Measurements from ENCODE around the gene RASA1.

RASA1 gene

GRCh38 chr5:87382224-87382623 lies 114.5 kb downstream of the RASA1 start:
- no peaks in the 10 kb centered on the region for H4K20me1 ChIP-seq (ENCODE audit: control insufficient read depth, insufficient read depth, low read depth, low read length)
- 0 out of 2 replicates have a peak, but pooled peaks cover 2% of the 10 kb centered on the region for H3F3A ChIP-seq (ENCODE audit: control insufficient read depth, insufficient read depth)
- peaks cover 80% of the 10 kb centered on the region for H3K36me3 ChIP-seq (ENCODE audit: control insufficient read depth, low read length)

GRCh38 chr5:87383216-87383615 lies 115.5 kb downstream of the RASA1 start:
- no peak for TF ChIP-seq EZH2phosphoT487 (IDR thresholded peaks at IDR 0.05; ENCODE audit: borderline replicate concordance, low read length)
- TF ChIP-seq, protein P1, sequence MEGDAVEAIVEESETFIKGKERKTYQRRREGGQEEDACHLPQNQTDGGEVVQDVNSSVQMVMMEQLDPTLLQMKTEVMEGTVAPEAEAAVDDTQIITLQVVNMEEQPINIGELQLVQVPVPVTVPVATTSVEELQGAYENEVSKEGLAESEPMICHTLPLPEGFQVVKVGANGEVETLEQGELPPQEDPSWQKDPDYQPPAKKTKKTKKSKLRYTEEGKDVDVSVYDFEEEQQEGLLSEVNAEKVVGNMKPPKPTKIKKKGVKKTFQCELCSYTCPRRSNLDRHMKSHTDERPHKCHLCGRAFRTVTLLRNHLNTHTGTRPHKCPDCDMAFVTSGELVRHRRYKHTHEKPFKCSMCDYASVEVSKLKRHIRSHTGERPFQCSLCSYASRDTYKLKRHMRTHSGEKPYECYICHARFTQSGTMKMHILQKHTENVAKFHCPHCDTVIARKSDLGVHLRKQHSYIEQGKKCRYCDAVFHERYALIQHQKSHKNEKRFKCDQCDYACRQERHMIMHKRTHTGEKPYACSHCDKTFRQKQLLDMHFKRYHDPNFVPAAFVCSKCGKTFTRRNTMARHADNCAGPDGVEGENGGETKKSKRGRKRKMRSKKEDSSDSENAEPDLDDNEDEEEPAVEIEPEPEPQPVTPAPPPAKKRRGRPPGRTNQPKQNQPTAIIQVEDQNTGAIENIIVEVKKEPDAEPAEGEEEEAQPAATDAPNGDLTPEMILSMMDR (IDR thresholded peaks at IDR 0.05; ENCODE audit: low read depth, low read length, poor library complexity, severe bottlenecking) = no peak
- Histone ChIP-seq H3K9me3 (ENCODE audit: control insufficient read depth, insufficient read depth, low read length) (no peaks in the 10 kb centered on the region), H3K4me1 (ENCODE audit: control insufficient read depth, low read length) (no peaks in the 10 kb centered on the region), H3K4me2 (ENCODE audit: low read length) (no peak overlapping the region), H3K27ac (ENCODE audit: low read depth, low read length) (no peak overlapping the region), H4K20me1 (ENCODE audit: control insufficient read depth, insufficient read depth, low read depth, low read length) (no peaks in the 10 kb centered on the region), H3F3A (ENCODE audit: control insufficient read depth, insufficient read depth) (0 out of 2 replicates have a peak, but pooled peaks cover 2% of the 10 kb centered on the region), H3K9me2 (replicated peaks; ENCODE audit: control insufficient read depth, low read length) (no peaks in the 10 kb centered on the region), H3K79me2 (ENCODE audit: control insufficient read depth, low read length) (no peaks in the 10 kb centered on the region), H3K4me3 (ENCODE audit: low read length) (no peak overlapping the region), H3K27me3 (ENCODE audit: control insufficient read depth, low read length) (no peaks in the 10 kb centered on the region), H3K36me3 (ENCODE audit: control insufficient read depth, low read length) (peaks cover 81% of the 10 kb centered on the region)

More at GRCh38 chr5:87382224-87382623, 114.5 kb downstream of the RASA1 start:
- Histone ChIP-seq H3K79me2 (ENCODE audit: control insufficient read depth, low read length) (no peaks in the 10 kb centered on the region), H3K9me2 (replicated peaks; ENCODE audit: control insufficient read depth, low read length) (no peaks in the 10 kb centered on the region), H3K27ac (ENCODE audit: low read depth, low read length) (no peak overlapping the region), H3K4me2 (ENCODE audit: low read length) (no peak overlapping the region), H3K4me3 (ENCODE audit: low read length) (no peak overlapping the region), H3K9me3 (ENCODE audit: control insufficient read depth, insufficient read depth, low read length) (no peaks in the 10 kb centered on the region), H3K27me3 (ENCODE audit: control insufficient read depth, low read length) (no peaks in the 10 kb centered on the region), H3K4me1 (ENCODE audit: control insufficient read depth, low read length) (no peaks in the 10 kb centered on the region)
- TF ChIP-seq, protein P1 (IDR thresholded peaks at IDR 0.05; ENCODE audit: low read depth, low read length, poor library complexity, severe bottlenecking) = no peak
- no peak for TF ChIP-seq EZH2phosphoT487 (IDR thresholded peaks at IDR 0.05; ENCODE audit: borderline replicate concordance, low read length)

GRCh38 chr5:87385802-87386201 lies 118.1 kb downstream of the RASA1 start:
- Histone ChIP-seq H3K27ac (ENCODE audit: low read depth, low read length) (no peak overlapping the region), H3F3A (ENCODE audit: control insufficient read depth, insufficient read depth) (no peaks in the 10 kb centered on the region), H4K20me1 (ENCODE audit: control insufficient read depth, insufficient read depth, low read depth, low read length) (no peaks in the 10 kb centered on the region), H3K4me2 (ENCODE audit: low read length) (no peak overlapping the region), H3K4me3 (ENCODE audit: low read length) (no peak overlapping the region), H3K9me3 (ENCODE audit: control insufficient read depth, insufficient read depth, low read length) (no peaks in the 10 kb centered on the region), H3K36me3 (ENCODE audit: control insufficient read depth, low read length) (peaks cover 85% of the 10 kb centered on the region), H3K9me2 (replicated peaks; ENCODE audit: control insufficient read depth, low read length) (no peaks in the 10 kb centered on the region), H3K79me2 (ENCODE audit: control insufficient read depth, low read length) (no peaks in the 10 kb centered on the region), H3K4me1 (ENCODE audit: control insufficient read depth, low read length) (no peaks in the 10 kb centered on the region), H3K27me3 (ENCODE audit: control insufficient read depth, low read length) (no peaks in the 10 kb centered on the region)
- TF ChIP-seq EZH2phosphoT487 (IDR thresholded peaks at IDR 0.05; ENCODE audit: borderline replicate concordance, low read length) = no peak
- TF ChIP-seq, protein P1 (IDR thresholded peaks at IDR 0.05; ENCODE audit: low read depth, low read length, poor library complexity, severe bottlenecking) = no peak

Data from DOHH2 (cell line).